SH-SY5Y (cell line): ENCODE data around the gene KLHDC4.

ENCODE experiments used
- GATA2 ChIP-seq: IDR thresholded peaks from 2 replicates; pipeline ENCODE4 v1.6.1; 2011; ENCODE audit warnings: mild to moderate bottlenecking, low read depth, low read length
- GATA3 ChIP-seq: IDR thresholded peaks from 2 replicates; pipeline ENCODE4 v1.6.1; 2011; ENCODE audit warnings: low read depth, mild to moderate bottlenecking, low read length, moderate library complexity

DNA sequence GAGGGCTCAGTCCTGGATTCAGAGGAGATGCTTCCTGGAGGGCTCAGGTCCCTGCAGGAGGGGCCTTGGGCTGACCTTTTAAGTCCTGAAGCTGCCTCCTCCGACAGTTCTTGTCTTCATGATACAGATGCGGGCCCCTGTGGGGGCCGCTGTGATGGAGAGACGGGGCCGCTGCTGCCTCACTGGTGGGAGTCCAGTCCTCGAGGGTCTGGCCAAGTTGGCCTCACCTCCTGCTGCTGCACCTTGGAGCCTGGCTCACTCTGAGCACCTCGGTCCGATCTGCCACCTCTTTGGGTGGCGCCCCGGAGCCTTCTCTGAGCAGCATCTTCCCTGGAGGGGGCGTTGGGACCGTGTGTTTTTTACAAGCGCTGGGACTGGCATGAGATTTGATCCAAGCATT lies 79.1 kb downstream of the KLHDC4 start:
- TF ChIP-seq GATA2 = no peak
- no peak for TF ChIP-seq GATA3
